ENCODE measurements around the gene ZMYM5.
"Not testable (repeated sequence)": the region's sequence is repeated elsewhere in the genome, so short reads cannot be mapped to it uniquely, and the experiment has no call there.

ZMYM5 gene

GRCh38 chr13:19818223-19818842 lies 45.1 kb downstream of the ZMYM5 start:
- DNase-seq, result no peak

GRCh38 chr13:19817510-19818158 lies 45.8 kb downstream of the ZMYM5 start:
- no peak for DNase-seq

GRCh38 chr13:19817106-19817505 lies 46.3 kb downstream of the ZMYM5 start:
- no peak for DNase-seq

- DNase-seq, result not testable (repeated sequence)
These were observed 47.6 kb downstream of the ZMYM5 start for GRCh38 chr13:19815842-19816241.

GRCh38 chr13:19810996-19811881 lies 52.2 kb downstream of the ZMYM5 start:
- DNase-seq, result no peak

- no peak for DNase-seq
These were observed 53.3 kb downstream of the ZMYM5 start for GRCh38 chr13:19810151-19810550.

- no peak for DNase-seq
These were observed 57.7 kb downstream of the ZMYM5 start for GRCh38 chr13:19805765-19806164.

GRCh38 chr13:19795956-19796355 lies 67.5 kb downstream of the ZMYM5 start:
- no peak for DNase-seq

- no peak for DNase-seq
These were observed 68.8 kb downstream of the ZMYM5 start for GRCh38 chr13:19794631-19795030.

GRCh38 chr13:19791953-19792537 lies 71.4 kb downstream of the ZMYM5 start:
- DNase-seq, result no peak

- DNase-seq, result peak; percentile 97
These were observed 80.4 kb downstream of the ZMYM5 start, which contains the start of gene PSPC1 for GRCh38 chr13:19782727-19783682. PSPC1 (minus strand) TSS chr13:19782945; CDS start chr13:19782757, 188 bp downstream.

GRCh38 chr13:19782049-19782726 lies 81.3 kb downstream of the ZMYM5 start:
- DNase-seq, result peak; percentile 69

- DNase-seq, result no peak
These were observed 81.9 kb downstream of the ZMYM5 start for GRCh38 chr13:19781526-19781925.

GRCh38 chr13:19780753-19781418 lies 82.6 kb downstream of the ZMYM5 start:
- DNase-seq, result not testable (repeated sequence)

Data from left hindlimb (tissue), 1 donor.